ENCODE results near the gene BCLAF1.

- TF ChIP-seq CTCF (IDR thresholded peaks at IDR 0.05; ENCODE audit: insufficient read depth, low read depth, low read length) (peak; percentile 88), EZH2 (IDR thresholded peaks at IDR 0.05; ENCODE audit: insufficient read depth, low read length) (no peak)
These were observed 27.5 kb upstream of the BCLAF1 start for GRCh38 chr6:136317021-136317694.

All from astrocyte (in vitro differentiated cells and primary cell).